RWPE1 (cell line): ENCODE results near the gene RASGRF2.

Experiments
- CTCF ChIA-PET: fragments of 350-600 bp; sonication (Branson Sonifier 250); formaldehyde crosslinking; extraction: SDS; loops from one replicate; lab custom pipeline; 2021; lab: Yijun Ruan, JAX
- POLR2A ChIA-PET: fragments of 400-600 bp; formaldehyde crosslinking; extraction: SDS; loops from one replicate; lab custom pipeline; 2020; ENCODE audit warnings: antibody characterized with exemption; ENCODE audit not compliant: low non-redundant PET; lab: Yijun Ruan, JAX
- DNase-seq: peaks from one replicate; pipeline ENCODE4 v3.0.0; 2012; ENCODE audit warnings: low spot score
- H3K27ac ChIP-seq: fragments of 450-650 bp; 2 replicates; pipeline ENCODE4 v1.5.1; 2017
- CTCF ChIP-seq: fragments of 450-650 bp; conservative IDR thresholded peaks from 2 replicates; pipeline ENCODE4 v1.5.1; 2017; ENCODE audit warnings: low read depth, mild to moderate bottlenecking

RASGRF2 gene

DNA sequence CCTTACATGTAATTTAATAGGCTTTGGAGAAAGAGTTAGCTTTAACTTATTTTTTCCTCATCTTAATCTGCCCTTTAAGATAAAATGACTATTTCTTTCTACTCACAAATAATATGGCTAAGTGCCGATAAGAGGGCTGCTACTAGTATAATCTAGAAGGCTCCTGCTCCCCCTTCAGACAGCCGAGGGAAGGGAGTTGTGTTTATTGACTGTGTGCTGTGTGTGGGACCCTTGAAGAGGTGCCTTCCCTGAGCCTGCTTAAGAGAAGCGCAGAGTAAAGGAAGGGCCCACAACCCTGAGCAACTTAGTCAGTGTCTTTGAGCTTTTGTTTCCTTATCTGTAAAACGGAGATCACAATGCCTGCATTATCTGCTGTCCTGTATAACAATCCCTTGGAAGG is 244.9 kb downstream of the RASGRF2 start:
- ChIA-PET CTCF (interaction anchor here (0.6 to 1.8 kb wide), 2 partner anchors 10 to 1036 kb away, joined by 3 to 9 read pairs; no protein-coding TSS in a partner anchor), POLR2A (no interaction called here)

GRCh38 chr5:81207009-81207408 is 246.8 kb downstream of the RASGRF2 start:
- CTCF ChIA-PET = interaction anchor here (0.5 to 1.2 kb wide), 2 partner anchors 12 to 167 kb away, joined by 4 to 6 read pairs; no protein-coding TSS in a partner anchor
- H3K27ac ChIP-seq = no peak overlapping the region
- POLR2A ChIA-PET = no interaction called here
- no peak for TF ChIP-seq CTCF
- DNase-seq = no peak

More for the DNA sequence above, 244.9 kb downstream of the RASGRF2 start:
- H3K27ac ChIP-seq = no peak overlapping the region
- DNase-seq = no peak
- no peak for TF ChIP-seq CTCF

DNA sequence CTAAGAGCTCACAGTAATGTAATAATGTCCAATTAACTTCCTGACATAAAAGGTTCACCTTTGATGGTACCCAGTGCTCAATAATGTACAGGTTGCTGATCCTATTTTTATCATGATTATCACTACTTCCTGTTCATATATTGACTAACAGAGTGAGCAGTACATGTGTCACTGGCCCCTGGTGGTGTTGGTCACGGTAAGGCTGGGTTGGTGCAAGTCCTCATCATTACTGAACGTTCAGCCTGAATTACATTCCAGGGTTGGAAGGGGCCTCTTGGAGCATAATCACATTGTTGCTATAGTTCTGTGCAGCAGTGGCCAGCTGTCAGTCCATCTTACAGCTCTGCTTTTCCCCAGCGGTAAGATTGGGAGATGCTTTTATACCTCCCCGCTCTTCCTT is 248.7 kb downstream of the RASGRF2 start:
- DNase-seq = peak; percentile 66
- ChIA-PET POLR2A (no interaction called here), CTCF (interaction anchor here (0.6 kb wide), 1 partner anchor 668 kb away, joined by 5 read pairs; no protein-coding TSS in a partner anchor)
- TF ChIP-seq CTCF = no peak
- H3K27ac ChIP-seq = no peak overlapping the region

DNA sequence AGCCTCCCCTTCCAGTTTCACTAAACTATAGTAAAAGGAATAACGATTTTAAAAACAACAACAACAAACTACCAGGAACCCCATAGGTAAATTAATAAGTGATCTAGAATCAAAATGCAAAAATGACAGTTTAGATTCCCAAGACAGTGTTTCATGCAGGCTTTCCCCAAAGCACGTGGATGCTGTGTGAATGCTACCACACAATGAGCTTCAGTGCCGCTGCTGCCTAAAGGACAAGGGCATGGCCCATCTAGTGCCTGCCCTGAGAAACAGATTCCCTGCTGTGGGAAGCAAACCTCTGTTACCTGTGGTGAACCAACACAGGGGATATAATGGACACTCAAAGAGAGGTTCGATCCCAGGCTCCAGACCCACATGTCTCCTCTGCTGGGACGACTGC is 249.2 kb downstream of the RASGRF2 start:
- TF ChIP-seq CTCF = no peak
- ChIA-PET CTCF (interaction anchor here (0.6 kb wide), 1 partner anchor 261 kb away, joined by 6 read pairs; no protein-coding TSS in a partner anchor), POLR2A (no interaction called here)
- H3K27ac ChIP-seq = no peak overlapping the region
- DNase-seq = no peak

- TF ChIP-seq CTCF = no peak
- CTCF ChIA-PET = interaction anchor here (0.6 kb wide), 1 partner anchor 262 kb away, joined by 6 read pairs; no protein-coding TSS in a partner anchor
- POLR2A ChIA-PET = no interaction called here
- H3K27ac ChIP-seq = no peak overlapping the region
- no peak for DNase-seq
These were observed 249.8 kb downstream of the RASGRF2 start for GRCh38 chr5:81209869-81210493.

- TF ChIP-seq CTCF = no peak
- ChIA-PET CTCF (interaction anchor here (0.7 kb wide), 1 partner anchor 16 kb away, joined by 4 read pairs; no protein-coding TSS in a partner anchor), POLR2A (no interaction called here)
These were observed 252.1 kb downstream of the RASGRF2 start for GRCh38 chr5:81212211-81212751.

More at GRCh38 chr5:81212211-81212751, 252.1 kb downstream of the RASGRF2 start:
- DNase-seq = no peak
- H3K27ac ChIP-seq = no peak overlapping the region
